Stimulated activated memory B cell treated with anti-CD40 and anti-IgM and Interleukin-4, amounts not matched to agents 10 μg/mL and 1 μg/mL and 100 μg/mL, for 72 hours (primary cell): ENCODE data around the gene CFAP65.

Source experiments
- ATAC-seq: fragments of 150-1000 bp; cut with Tn5 transposase; 2 replicates; pipeline ENCODE4 v1.10.0; 2021
- H3K27ac Mint-ChIP-seq: one replicate; pipeline ENCODE4 v1.8.0; 2022; ENCODE audit warnings: mild to moderate bottlenecking, mixed read lengths
- H3K27me3 Mint-ChIP-seq: one replicate; pipeline ENCODE4 v1.8.0; 2022; ENCODE audit warnings: mixed read lengths
- H3K36me3 Mint-ChIP-seq: one replicate; pipeline ENCODE4 v1.8.0; 2022; ENCODE audit warnings: mixed read lengths
- H3K4me1 Mint-ChIP-seq: one replicate; pipeline ENCODE4 v1.8.0; 2022; ENCODE audit warnings: mixed read lengths
- H3K4me3 Mint-ChIP-seq: one replicate; pipeline ENCODE4 v1.8.0; 2022; ENCODE audit warnings: mild to moderate bottlenecking, moderate library complexity, mixed read lengths
- H3K9me3 Mint-ChIP-seq: one replicate; pipeline ENCODE4 v1.8.0; 2022; ENCODE audit warnings: mixed read lengths

CFAP65 gene

GRCh38 chr2:218998414-218999002, 42.8 kb downstream of the CFAP65 start:
- H3K27me3 Mint-ChIP-seq: peaks cover 87% of the 10 kb centered on the region

DNA sequence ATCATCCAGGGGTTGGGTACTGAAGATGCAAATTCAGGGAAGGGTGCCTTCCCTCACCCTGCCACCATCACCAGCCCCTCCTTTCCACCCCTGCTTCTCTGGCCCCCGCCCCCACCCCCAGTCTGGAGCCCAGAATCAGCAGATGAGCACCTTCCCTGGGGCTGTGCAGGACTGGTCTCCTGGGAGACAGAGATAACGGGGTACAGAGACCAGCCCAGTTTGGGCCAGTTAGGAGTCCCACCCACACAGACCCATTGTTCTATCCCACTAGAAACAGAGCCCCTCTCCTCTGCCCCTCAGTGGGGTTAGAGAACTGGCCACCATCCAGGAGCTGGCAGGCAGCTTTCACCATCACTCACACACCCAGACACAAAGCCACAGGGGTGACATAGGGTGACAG, 43.6 kb downstream of the CFAP65 start:
- no peak overlapping the region for H3K4me3 Mint-ChIP-seq
- H3K27me3 Mint-ChIP-seq: peaks cover 82% of the 10 kb centered on the region
- H3K27ac Mint-ChIP-seq: no peak overlapping the region
- no peak for ATAC-seq
- no peaks in the 10 kb centered on the region for H3K36me3 Mint-ChIP-seq
- H3K4me1 Mint-ChIP-seq: peaks cover 11% of the 10 kb centered on the region
- no peaks in the 10 kb centered on the region for H3K9me3 Mint-ChIP-seq

More at GRCh38 chr2:218998414-218999002, 42.8 kb downstream of the CFAP65 start:
- no peaks in the 10 kb centered on the region for H3K9me3 Mint-ChIP-seq
- no peak for ATAC-seq
- H3K36me3 Mint-ChIP-seq: no peaks in the 10 kb centered on the region
- H3K4me1 Mint-ChIP-seq: peaks cover 19% of the 10 kb centered on the region
- no peak overlapping the region for H3K4me3 Mint-ChIP-seq
- no peak overlapping the region for H3K27ac Mint-ChIP-seq

- peaks cover 3% of the 10 kb centered on the region for H3K4me1 Mint-ChIP-seq
- no peak for ATAC-seq
- no peaks in the 10 kb centered on the region for H3K9me3 Mint-ChIP-seq
- no peak overlapping the region for H3K27ac Mint-ChIP-seq
- H3K27me3 Mint-ChIP-seq: peaks cover 82% of the 10 kb centered on the region
- no peaks in the 10 kb centered on the region for H3K36me3 Mint-ChIP-seq
- H3K4me3 Mint-ChIP-seq: no peak overlapping the region
Measured at GRCh38 chr2:218996937-218997336, 44.4 kb downstream of the CFAP65 start.

- no peaks in the 10 kb centered on the region for H3K4me1 Mint-ChIP-seq
- H3K9me3 Mint-ChIP-seq: no peaks in the 10 kb centered on the region
- H3K27ac Mint-ChIP-seq: no peak overlapping the region
- H3K27me3 Mint-ChIP-seq: peaks cover 87% of the 10 kb centered on the region
- no peaks in the 10 kb centered on the region for H3K36me3 Mint-ChIP-seq
- ATAC-seq: peak; percentile 52
- H3K4me3 Mint-ChIP-seq: peak overlapping the region; percentile 21
Measured at GRCh38 chr2:218995972-218996711, 45.2 kb downstream of the CFAP65 start.

DNA sequence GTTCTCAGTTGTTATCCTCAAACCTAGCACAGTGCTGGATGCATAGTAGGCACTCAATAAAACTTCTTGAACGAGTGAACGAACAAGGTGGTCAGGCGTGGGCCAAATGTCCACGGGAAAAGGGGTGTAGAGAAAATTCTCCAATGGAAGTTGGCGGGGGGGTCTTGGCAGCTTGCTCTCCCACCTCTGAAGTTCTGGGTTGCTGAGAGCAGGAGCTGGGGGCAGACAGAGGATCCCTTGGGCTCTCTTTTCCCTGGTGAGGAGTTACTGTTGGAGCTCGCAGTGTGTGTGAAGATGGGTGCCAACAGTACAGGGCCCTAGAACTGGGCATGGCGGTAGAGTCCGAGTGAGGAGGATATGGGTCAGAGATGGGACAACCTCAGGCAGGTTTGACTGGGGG, 45.8 kb downstream of the CFAP65 start:
- Mint-ChIP-seq H3K36me3 (no peaks in the 10 kb centered on the region), H3K27me3 (peaks cover 91% of the 10 kb centered on the region), H3K4me3 (no peak overlapping the region), H3K4me1 (no peaks in the 10 kb centered on the region), H3K27ac (no peak overlapping the region), H3K9me3 (no peaks in the 10 kb centered on the region)
- ATAC-seq: no peak

- Mint-ChIP-seq H3K27ac (no peak within 1 kb of the TSS), H3K36me3 (no peaks in the 10 kb centered on the region), H3K4me3 (peak within 1 kb of the TSS; percentile 34), H3K27me3 (peaks cover 94% of the 10 kb centered on the region), H3K4me1 (no peaks in the 10 kb centered on the region), H3K9me3 (no peaks in the 10 kb centered on the region)
- peak; percentile 13 for ATAC-seq
Measured at GRCh38 chr2:218993345-218994315, 47.7 kb downstream of the CFAP65 start, which contains the start of gene CRYBA2. Gene CRYBA2 (minus strand): TSS chr2:218993422. CDS start chr2:218993176, 246 bp downstream.

- no peak for ATAC-seq
- Mint-ChIP-seq H3K36me3 (no peaks in the 10 kb centered on the region), H3K4me3 (no peak overlapping the region)
Measured at GRCh38 chr2:218992703-218993344, 48.5 kb downstream of the CFAP65 start.

DNA sequence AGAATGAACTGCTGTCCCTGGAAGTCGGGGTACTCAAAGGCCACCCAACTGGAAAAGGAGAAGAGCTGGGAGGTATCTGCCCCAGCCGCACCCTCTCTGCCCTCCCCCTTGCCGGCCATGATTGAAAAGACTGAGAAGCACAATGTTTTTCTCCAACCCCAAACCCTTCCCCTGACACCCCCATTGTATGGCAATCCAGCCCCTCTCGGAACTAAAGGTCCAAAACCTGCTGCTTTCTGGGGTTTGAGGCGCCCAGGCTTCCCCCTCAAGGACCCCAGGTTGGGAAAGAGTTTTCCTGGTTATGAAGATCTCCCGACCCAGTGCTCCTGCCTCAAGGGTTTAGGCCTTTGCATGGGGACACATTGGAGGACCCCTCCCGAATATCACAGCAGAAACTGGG, 49.1 kb downstream of the CFAP65 start:
- Mint-ChIP-seq H3K4me3 (no peak overlapping the region), H3K36me3 (no peaks in the 10 kb centered on the region), H3K9me3 (no peaks in the 10 kb centered on the region), H3K27me3 (peaks cover 92% of the 10 kb centered on the region), H3K4me1 (no peaks in the 10 kb centered on the region), H3K27ac (no peak overlapping the region)
- ATAC-seq: no peak

More at GRCh38 chr2:218992703-218993344, 48.5 kb downstream of the CFAP65 start:
- no peak overlapping the region for H3K27ac Mint-ChIP-seq
- H3K9me3 Mint-ChIP-seq: no peaks in the 10 kb centered on the region
- no peaks in the 10 kb centered on the region for H3K4me1 Mint-ChIP-seq
- H3K27me3 Mint-ChIP-seq: peaks cover 92% of the 10 kb centered on the region

DNA sequence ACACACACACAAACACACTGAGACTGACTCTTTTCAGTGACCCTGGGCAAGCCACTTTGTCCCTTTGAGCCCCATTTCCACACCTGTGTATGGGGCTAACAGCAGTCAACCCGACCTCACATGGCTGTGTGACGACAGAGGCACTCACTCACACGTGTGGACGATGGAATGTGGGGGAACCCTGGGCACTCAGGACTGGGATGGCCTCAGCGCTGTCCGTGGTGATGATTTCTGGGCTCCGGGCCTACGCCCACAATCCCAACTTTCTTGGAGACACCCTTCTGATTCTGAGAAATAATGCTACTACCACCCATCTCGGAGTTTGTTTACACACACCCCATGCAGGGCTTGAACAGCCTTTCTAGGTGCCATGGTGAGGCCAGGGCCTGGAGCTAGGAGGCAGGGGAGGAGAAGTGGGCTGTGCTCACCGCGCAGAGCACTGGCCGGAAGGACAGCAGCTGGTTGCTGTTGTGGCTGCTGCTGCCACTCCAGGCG, 49.6 kb downstream of the CFAP65 start:
- H3K27me3 Mint-ChIP-seq: peaks cover 92% of the 10 kb centered on the region
- no peak for ATAC-seq
- no peaks in the 10 kb centered on the region for H3K36me3 Mint-ChIP-seq
- no peak overlapping the region for H3K4me3 Mint-ChIP-seq
- H3K4me1 Mint-ChIP-seq: no peaks in the 10 kb centered on the region
- H3K27ac Mint-ChIP-seq: no peak overlapping the region
- no peaks in the 10 kb centered on the region for H3K9me3 Mint-ChIP-seq

- ATAC-seq: no peak
- no peak overlapping the region for H3K4me3 Mint-ChIP-seq
- H3K36me3 Mint-ChIP-seq: no peaks in the 10 kb centered on the region
- H3K9me3 Mint-ChIP-seq: no peaks in the 10 kb centered on the region
- no peak overlapping the region for H3K27ac Mint-ChIP-seq
- peaks cover 6% of the 10 kb centered on the region for H3K4me1 Mint-ChIP-seq
- peaks cover 92% of the 10 kb centered on the region for H3K27me3 Mint-ChIP-seq
Measured at GRCh38 chr2:218990612-218991011, 50.7 kb downstream of the CFAP65 start.

DNA sequence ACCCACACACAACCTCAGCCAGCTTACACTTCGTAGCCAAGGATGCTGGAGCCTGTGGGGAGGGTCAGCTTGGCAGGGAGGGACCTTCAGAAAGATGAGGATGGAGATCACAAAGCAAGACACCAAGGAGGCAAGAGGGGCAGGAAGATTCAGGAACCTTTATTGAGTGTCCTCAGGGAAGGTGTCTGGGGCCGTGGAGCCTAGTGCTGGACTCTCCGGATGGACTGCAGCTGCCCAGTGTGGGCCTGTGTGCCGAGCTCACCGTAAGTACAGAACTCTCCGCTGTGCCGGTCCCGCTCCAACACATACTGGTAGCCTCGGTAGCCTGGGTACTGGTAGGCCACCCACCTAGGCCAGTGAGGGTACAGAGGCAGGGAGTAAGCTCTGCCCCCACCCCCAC, 51.3 kb downstream of the CFAP65 start:
- no peaks in the 10 kb centered on the region for H3K36me3 Mint-ChIP-seq
- no peak overlapping the region for H3K27ac Mint-ChIP-seq
- H3K27me3 Mint-ChIP-seq: peaks cover 92% of the 10 kb centered on the region
- H3K4me3 Mint-ChIP-seq: no peak overlapping the region
- no peak for ATAC-seq
- H3K9me3 Mint-ChIP-seq: no peaks in the 10 kb centered on the region
- peaks cover 8% of the 10 kb centered on the region for H3K4me1 Mint-ChIP-seq

DNA sequence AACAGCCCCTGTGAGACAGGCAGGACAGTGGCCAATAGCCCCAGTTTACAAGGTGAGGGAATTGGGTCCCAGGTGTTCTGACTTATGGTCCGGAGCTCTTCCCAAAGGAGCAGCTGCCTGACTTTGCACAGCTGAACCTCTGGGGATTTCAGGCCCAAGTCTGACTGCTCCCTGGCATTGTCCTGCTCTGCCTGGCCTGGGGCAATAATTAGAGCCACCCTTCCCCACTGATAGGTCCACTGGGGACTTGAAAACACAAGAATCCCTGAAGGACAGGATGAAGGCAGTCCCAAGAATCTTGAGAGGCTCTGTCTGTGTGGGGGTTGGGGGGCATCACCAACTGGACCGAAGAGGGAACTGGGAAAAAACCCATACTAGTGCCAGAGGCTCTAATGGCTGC, 52.7 kb downstream of the CFAP65 start:
- Mint-ChIP-seq H3K4me3 (no peak overlapping the region), H3K9me3 (no peaks in the 10 kb centered on the region), H3K27me3 (peaks cover 93% of the 10 kb centered on the region), H3K27ac (no peak overlapping the region), H3K36me3 (no peaks in the 10 kb centered on the region), H3K4me1 (peaks cover 14% of the 10 kb centered on the region)
- no peak for ATAC-seq

DNA sequence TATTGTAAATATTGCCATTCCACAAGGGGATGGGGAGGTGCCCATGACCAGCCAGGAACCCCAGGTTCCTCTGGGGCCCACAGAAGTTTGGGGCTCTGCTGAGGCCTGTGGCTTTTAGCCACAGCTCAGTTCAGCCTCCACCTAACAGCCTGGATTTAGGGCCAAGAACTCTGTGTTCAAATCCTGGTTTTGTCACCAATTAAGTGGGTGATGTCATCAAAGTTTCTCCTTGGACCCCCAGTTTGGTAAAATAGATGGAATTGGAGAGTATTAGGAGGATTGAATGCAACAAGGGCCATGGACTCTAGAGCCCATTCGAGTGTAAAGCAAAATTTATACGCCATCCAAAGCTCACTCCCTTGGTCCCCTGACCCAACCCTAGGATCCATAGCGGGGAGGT, 53.2 kb downstream of the CFAP65 start:
- peaks cover 95% of the 10 kb centered on the region for H3K27me3 Mint-ChIP-seq
- peaks cover 14% of the 10 kb centered on the region for H3K4me1 Mint-ChIP-seq
- H3K27ac Mint-ChIP-seq: no peak overlapping the region
- ATAC-seq: no peak
- H3K9me3 Mint-ChIP-seq: no peaks in the 10 kb centered on the region
- H3K36me3 Mint-ChIP-seq: no peaks in the 10 kb centered on the region
- no peak overlapping the region for H3K4me3 Mint-ChIP-seq

DNA sequence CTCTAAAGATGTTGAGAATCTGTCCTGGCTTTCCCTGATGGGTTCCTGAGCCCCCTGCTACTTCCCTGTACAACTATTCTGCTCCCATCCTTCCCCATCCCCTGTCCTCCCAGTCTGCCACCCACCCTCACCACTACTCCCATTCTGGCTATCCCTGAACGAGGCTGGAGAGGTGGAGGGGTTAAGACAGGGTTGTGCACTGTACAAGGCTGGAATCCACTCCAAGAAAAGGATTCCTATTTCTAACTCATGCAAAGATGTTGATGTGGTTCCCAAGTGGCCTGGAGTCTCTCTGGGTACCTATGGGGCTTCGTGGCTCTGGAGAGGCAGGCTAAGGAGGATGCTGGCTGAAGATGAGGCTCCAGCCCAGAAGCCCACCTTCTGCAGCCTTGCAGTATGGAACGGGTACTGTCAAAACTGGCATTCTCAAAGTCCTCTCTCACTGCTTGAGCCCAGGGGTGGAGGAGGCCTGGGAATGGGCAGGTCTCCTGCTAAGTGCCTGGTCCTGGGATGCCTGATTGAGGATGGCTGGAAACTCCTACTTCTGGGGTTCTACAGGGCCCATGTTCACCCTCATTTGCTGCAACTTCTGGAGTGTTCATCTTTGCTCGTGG, 55.1 kb downstream of the CFAP65 start:
- no peak for ATAC-seq
- Mint-ChIP-seq H3K27ac (no peak overlapping the region), H3K36me3 (no peaks in the 10 kb centered on the region), H3K27me3 (peaks cover 97% of the 10 kb centered on the region), H3K4me3 (peak overlapping the region; percentile 11), H3K9me3 (no peaks in the 10 kb centered on the region), H3K4me1 (peaks cover 17% of the 10 kb centered on the region)
